Inflammatory macrophage treated with lipopolysaccharide for 4 hours (primary cell): ENCODE results near the gene MYO7A.

Experiments
- DNase-seq: peaks from one replicate; pipeline ENCODE4 v3.0.0-alpha.2; 2020

MYO7A gene

GRCh38 chr11:77112641-77113381 is 15.2 kb upstream of the MYO7A start:
- DNase-seq, result no peak

DNA sequence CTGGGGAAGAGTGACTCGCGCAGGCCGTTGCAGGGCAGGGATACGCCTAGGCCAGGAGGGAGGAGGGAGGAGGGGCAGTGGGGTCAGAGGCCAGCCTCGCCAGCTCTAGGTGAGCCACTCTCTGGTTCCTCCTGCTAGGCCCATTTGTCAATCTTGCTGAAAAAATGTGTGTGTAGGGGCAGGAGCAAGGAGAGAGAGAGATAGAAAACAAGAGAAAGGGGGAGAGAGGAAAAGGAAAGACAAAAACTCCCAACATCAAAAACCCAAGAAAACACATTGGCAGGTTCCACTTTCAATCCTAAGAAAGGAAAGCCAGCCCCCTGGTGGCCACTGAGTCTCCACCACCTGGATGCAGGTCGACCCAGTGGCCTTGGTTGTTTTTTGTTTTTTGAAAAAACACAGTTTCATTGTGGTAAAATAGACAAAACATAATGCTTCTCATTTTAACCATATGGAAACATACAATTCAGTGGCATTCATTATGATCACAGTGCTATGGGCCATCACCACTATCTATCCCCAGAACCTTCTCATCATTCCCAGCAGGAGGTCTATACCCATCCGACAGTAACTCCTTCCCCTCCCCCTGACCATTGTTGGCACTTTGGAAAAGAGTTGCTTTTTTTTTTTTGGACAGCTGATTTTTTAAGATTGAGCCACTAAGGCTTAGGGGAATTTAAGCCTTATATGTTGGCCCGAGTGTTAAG is 14.5 kb upstream of the MYO7A start:
- peak; percentile 23 for DNase-seq

DNA sequence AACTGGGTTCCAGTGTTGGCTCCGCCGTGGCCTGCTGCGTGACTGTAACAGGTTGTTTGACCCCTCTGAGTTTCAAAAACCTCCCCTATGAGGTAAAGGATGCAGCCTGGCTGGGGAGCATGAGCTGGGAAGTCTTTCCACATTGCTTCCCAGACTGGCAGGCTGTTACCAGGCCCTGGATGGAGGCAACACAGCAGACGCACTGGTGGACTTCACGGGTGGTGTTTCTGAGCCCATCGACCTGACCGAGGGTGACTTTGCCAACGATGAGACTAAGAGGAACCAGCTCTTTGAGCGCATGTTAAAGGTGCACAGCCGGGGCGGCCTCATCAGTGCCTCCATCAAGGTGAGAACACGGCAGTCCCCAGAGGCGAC is 14.0 kb upstream of the MYO7A start:
- no peak for DNase-seq

GRCh38 chr11:77115181-77115611 is 12.8 kb upstream of the MYO7A start:
- no peak for DNase-seq

DNA sequence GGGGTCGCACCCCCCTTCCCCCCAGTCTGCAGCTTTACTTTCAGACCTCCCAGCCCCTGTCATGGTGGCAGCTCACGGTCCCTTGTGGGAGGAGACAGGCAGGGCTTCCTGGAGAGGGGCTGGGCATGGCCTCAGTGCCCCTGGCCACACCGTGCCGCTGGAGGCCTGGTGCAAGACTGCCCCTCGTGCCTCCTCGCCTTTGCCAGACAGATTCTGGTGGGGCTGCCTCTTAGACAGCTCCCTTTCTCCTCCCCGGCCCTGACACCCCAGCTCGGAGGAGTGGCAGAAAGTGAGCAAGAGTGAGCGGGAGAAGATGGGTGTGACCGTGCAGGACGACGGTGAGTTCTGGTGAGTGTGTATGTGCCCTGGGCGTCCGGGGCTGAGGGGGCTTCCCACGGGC is 12.1 kb upstream of the MYO7A start:
- no peak for DNase-seq

- no peak for DNase-seq
Measured at GRCh38 chr11:77117492-77117891, 10.6 kb upstream of the MYO7A start.

GRCh38 chr11:77118086-77118485 is 10.0 kb upstream of the MYO7A start:
- no peak for DNase-seq

- no peak for DNase-seq
Measured at GRCh38 chr11:77118971-77119370, 9.1 kb upstream of the MYO7A start.

GRCh38 chr11:77119531-77119936 is 8.5 kb upstream of the MYO7A start:
- no peak for DNase-seq

- DNase-seq, result no peak
Measured at GRCh38 chr11:77120571-77120970, 7.5 kb upstream of the MYO7A start.

DNA sequence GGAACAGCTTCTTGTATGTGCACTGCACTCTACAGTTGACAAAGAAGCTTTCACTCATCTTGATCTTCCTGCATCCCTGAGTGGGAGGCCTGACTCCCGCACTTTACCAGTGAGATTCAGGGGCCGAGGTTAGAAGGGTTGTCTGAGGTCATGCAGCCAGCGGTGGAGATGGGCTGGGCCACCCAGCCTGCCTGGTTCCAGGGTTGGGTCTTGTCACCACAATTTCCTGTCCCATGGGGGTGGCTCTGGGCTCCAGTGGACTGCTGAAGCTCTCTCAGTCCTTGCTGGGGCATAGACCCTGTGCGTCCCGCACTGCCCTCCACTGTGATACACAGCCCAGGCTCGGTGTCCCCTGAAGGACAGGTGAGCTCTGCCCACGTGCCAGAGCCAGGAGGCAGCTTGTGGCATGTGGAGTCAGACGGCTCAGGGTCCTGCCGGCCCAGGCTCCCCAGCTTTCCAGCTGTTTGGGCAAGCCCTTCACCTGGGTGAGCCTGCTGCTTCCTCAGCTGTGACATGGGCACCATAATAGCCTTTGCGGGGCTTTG is 6.9 kb upstream of the MYO7A start:
- no peak for DNase-seq

DNA sequence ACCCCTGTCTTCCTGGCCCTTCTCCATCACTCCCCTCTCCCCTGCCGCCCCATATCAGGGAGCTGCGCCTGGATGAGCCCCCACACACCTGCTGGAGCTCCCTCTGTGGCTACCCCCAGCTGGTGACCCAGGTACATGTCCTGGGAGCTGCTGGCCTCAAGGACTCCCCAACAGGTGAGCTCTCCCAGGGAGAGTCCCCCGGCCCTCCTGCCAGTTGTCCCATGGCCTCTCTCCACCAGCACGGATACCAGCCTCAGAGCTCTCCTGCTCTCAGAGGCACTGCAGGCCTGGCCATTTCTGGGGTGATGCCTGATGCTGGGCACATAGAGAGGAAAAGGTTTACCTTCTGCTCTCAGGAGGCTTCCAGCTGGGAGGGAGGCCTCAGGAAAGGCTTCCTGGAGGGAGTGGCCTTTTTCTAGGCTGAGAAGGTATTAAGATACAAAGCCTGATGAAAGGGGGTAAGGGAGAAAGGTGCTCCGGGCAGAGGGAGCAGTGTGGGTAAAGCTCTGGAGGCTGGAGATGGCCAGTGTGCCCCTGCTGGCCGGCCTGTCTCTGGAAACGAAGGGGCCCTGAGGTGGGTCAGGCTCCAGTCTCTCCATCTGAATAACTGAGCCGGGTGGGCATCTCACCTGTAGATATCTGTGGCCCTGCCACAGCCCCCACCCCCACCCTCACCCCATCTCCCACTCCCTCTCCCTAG is 6.0 kb upstream of the MYO7A start:
- DNase-seq, result no peak

- DNase-seq, result no peak
Measured at GRCh38 chr11:77122576-77123212, 5.4 kb upstream of the MYO7A start.

DNA sequence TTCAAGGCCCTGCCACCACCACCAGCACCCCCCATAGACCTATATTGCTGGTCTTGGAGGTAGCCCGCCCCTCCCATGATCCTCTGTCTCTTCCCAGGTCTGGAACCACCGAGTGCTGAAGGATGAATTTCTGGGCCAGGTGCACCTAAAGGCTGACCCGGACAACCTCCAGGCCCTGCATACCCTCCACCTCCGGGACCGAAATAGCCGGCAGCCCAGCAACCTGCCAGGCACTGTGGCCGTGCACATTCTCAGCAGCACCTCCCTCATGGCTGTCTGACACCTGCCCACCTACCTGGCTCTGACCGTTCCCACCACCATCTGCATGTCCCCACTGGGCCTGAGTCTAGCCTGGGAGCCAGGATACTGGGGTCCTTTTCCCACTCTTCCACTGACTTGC is 4.5 kb upstream of the MYO7A start:
- no peak for DNase-seq

GRCh38 chr11:77124041-77124440 is 4.0 kb upstream of the MYO7A start:
- no peak for DNase-seq

GRCh38 chr11:77124488-77124887 is 3.6 kb upstream of the MYO7A start:
- DNase-seq, result no peak

- DNase-seq, result no peak
Measured at GRCh38 chr11:77125191-77125590, 2.9 kb upstream of the MYO7A start.

GRCh38 chr11:77125695-77126094 is 2.4 kb upstream of the MYO7A start:
- no peak for DNase-seq

GRCh38 chr11:77126156-77126775 is 1.8 kb upstream of the MYO7A start:
- DNase-seq, result no peak

DNA sequence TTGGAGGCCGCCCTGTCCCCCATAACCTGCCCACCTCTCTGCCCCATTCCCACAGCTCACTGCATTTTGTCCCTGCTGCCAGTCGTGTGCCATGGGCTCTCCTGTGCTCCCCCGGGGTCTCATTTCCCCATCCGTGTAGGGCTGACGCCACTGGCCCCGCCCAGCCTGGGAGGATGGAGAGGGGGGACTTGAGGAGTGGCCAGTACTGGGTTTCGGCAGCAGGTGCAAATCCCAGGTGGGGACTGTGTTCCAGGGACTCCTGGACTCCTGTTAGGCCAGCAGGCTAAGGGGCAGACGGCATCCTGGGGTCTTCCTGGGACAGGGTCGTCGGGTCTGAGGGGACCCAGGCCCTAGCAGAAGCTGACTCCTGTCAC is 1.2 kb upstream of the MYO7A start:
- DNase-seq, result no peak

GRCh38 chr11:77127235-77127911 is 673 bp upstream of the MYO7A start:
- peak; percentile 23 for DNase-seq
